Stimulated activated CD8-positive, alpha-beta memory T cell treated with anti-CD3 and anti-CD28 coated beads, Interleukin-4, amount 100 ng/mL, for 1 hour (primary cell): ENCODE data around the gene CLTCL1.

Experiments
- DNase-seq, 2 donors: peaks; one replicate each; pipeline ENCODE4 v3.0.0-alpha.2; 2020; ENCODE audit warnings: low read depth in 2 of 2, low spot score in 1 of 2

Gene CLTCL1

DNA sequence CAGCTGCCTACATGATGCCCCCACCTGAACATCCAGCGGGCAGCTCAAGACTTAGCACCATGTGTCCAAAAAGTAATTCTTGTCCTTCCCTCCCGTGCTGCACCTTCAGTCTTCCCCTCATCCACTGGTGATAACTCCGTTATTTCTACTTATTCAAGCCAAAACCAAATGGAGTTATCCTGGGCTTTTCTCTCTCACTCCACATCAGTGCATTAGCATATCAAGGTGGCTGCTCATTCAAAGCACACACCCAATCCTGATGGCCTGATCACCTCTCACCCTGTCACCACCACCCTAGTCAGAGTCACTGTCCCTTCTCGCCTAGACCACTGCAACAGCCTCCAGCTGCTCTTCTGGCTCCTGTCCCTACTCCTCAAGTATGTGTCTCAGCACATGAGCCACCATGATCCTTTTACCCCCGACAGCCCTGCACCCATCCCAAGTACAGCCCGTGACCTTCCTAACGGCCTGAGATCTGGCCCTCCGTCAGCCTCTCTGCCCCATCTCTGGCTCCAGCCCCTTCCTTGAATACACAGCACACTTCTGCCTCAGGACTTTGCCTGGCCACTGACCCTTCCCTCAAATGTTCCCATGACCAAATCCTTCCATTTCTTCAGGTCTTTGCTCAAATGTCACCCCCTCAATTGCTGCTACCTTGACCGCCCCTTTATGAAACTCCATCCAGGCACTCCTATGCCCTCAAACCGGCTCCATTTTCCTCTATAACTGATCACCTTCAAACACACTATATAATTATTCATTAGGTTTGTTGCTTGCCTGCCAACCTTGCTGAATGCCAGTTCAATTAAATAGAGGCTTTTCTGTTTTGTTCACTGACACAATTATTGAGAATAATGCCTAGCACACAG, 93.3 kb downstream of the CLTCL1 start:
- DNase-seq: no peak

DNA sequence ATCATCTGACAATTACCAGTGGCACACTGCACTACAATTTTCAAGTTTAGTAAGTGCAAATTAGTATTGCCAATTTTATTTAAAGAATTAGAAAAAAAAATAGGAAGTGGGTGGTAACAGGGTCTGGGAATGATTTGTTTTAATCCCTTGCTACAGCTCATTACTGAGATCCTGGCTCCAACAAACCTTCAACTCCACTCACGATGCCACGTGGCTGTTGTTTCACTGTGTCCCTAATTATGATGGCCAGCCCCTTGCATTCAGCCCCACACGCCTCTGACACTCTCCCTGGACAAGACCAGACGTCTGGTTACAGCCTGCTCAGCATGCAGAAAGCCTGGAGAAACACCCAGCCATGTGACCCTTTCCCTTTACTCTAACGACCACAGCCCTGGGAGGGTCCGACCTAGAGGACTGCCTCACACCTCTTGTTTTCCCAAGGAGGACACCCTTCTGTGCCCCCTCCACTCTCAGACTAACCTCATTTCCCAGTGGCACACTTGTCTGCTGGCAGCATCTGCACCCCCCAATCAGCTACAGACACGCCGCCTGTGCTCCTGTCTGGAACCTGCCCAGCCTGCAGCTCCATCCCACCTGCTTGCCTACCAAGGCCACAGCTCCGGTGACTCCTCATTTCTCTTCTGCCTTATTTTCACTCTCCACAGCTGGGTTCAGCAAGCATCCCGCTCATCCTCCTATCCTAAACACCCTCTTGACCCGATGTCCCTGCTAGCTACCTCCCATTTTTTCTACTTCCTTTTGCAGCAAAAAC, 94.5 kb downstream of the CLTCL1 start:
- DNase-seq: no peak

DNA sequence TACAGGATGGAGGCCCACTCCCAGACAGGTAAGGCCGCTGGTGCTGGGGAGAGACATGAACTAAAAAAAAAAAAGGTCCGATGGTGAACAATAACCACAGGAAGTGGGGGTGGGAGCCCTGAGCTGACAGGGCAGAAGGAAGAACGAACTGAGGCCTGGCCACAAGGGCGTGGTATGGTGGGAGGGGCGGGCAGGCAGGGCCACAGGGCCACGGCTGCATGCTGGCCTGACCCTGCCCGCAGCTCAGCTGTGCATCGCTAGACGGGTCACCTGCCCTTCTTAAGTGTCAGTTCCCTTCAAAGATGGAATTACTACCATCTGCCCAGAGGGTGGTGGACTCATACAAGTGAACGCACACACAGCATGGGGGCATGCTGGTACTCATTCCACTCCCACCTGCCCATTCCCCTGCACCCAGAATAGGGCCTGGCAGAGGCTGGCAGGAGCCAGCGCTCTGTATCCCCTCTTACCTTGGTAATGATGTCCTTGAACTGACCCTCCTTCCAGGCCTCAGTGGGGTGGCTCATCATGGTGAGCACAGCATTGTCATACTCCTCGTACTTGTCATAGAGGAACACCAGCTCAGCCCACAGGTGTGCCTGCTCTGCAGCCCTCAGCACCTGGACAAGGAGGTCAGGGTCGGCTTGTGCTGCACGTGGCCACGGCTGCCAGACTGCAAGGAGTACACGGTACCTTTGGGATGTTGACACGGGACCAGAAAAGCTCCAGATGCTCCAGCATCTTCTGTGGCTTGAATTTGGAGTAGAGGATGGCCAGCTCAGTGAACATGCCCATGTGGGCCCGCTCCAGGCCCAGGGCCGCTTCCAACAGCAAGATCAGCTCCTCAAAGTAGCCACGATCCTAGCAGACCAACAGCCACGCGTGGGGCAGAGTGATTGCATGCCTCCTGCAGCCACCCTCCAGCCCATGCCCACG, 95.5 kb downstream of the CLTCL1 start:
- DNase-seq: no peak

DNA sequence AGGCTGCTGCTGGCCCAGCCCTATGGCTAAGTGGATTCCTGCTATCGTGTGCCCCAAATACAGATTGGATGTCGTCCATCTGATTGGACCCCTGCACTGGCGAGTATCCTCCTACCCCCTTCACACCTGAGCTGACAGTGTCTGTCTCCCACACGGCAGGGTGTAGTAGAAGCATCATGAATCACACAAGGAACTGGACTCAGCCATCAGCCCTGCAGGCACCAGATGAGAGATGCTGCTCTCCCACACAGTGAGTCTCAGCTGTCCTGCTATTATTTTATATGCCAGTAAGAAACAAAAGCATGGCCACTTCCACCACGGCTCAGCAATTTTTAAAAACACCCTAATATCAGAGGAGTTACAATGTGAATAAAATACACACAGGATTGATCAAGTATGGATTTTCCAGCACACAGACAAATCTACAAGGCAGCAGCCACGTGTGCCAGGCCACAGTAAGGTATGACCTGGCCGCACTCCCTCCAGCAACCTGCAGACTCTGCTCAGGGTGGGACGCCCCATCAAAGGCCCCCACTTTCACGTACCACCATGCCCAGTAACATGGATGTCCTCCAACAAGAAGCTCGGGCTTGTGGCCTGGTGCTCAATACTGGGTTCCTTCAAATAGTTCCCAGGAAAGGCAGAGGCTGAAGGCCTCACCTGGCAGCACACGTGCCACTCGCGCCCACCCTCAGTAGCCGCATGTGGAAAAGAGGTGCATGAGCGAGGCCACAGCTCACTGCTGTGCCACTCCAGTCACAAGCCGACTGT, 96.6 kb downstream of the CLTCL1 start:
- DNase-seq: no peak

DNA sequence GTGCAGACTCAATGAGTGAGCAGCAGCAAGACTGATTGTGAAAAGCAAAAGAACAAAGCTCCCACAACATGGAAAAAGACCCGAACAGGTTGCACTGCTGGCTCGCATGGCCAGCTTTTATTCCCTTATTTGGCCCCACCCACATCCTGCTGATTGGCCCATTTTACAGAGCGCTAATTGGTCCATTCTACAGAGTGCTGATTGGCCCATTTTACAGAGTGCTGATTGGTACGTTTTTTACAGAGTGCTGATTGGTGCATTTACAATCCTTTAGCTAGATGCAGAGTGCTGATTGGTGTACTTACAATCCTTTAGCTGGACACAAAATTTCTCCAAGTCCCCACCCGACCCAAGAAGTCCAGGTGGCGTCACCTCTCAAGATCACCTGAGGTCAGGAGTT, 97.6 kb downstream of the CLTCL1 start:
- DNase-seq: no peak

DNA sequence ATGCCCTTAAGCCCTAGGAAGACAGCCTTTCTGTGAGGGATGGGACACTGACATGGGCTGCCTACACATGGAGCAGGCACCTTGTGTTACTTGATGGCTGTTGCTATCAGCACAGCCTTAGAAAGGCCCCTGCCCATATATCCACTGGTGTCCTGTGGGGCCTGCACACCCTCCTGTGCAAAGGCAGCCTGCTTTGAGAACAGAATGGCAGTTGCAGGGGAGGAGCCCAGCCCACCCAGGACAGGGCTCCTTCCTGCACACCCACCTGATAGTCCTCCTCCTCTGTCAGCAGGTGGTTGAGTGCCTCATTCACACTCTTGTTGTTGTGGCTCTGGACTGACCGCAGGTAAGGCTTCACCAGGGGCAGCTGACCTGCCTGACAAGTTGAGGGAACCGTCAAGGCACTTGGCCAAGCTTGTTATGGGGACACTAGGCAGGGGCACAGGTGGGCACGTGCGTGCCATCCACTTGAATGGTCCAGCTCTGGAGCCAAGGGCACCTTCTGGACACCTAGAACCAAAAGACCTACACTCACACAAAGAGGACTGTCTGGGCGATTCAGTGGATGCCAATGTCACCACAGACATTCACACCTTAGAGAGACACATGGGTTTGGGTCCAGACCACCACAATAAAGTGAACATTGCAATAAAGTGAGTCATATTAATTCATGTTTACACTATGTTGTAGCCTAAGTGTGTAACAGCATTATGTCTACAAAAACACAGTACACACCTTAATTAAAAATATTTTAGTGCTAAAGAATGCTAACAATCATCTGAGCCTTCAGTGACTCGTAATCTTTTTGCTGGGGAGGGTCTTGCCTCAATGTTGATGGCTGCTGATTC, 103.6 kb downstream of the CLTCL1 start:
- no peak for DNase-seq

DNA sequence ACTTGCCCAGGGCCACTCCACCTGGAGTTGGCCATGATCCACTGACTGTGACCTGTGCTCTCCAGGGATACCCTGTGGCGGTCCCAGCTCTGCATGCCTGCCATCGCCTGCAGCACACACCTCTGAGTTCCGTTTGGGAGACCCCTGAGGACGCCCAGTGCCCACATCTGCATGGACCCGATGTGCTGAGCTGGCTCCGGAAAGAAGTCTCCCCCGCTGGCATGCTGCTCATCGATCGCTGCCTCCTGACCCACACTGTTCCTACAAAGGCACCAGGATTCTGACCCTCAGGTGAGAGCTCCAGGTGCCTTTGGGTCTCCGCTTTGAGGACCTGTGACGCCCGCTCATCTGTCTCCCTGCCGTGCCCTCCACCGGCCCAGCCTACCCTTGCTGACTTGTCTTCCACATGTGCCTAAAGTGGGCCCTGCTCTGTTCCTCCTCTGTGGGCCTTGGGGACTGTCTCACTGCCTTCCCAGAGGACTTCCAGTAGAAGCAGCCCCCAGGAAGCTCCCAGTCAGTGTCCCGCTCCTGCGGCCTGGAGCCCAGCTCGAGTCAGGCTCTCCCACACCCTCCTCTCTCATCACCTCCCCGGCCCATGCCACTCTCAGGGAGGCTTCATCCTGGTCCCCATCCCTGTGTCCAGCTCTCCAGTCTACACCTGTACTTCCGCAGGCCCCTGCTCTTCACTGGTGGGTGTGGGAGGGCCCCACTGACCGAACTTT, 107.1 kb downstream of the CLTCL1 start:
- no peak for DNase-seq

DNA sequence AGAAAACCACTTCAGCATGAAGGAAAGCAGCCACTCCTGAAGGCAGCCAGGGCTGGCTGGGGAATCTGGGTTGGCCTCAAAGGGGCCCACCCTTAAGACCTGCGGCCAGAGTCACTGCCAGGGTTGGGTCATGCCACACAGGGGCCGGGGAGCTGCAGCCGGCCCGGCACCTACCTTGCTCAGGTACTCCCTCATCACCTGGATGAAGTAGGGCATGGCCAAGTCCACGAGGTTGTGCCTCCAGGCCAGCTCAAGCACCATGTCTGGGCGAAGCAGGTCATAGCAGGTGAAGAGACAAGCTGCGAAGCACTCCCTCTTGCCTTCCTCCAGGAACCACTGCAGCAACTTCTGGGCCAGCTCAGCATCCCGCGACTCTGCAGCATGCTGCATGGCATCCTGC, 108.3 kb downstream of the CLTCL1 start:
- DNase-seq: no peak

DNA sequence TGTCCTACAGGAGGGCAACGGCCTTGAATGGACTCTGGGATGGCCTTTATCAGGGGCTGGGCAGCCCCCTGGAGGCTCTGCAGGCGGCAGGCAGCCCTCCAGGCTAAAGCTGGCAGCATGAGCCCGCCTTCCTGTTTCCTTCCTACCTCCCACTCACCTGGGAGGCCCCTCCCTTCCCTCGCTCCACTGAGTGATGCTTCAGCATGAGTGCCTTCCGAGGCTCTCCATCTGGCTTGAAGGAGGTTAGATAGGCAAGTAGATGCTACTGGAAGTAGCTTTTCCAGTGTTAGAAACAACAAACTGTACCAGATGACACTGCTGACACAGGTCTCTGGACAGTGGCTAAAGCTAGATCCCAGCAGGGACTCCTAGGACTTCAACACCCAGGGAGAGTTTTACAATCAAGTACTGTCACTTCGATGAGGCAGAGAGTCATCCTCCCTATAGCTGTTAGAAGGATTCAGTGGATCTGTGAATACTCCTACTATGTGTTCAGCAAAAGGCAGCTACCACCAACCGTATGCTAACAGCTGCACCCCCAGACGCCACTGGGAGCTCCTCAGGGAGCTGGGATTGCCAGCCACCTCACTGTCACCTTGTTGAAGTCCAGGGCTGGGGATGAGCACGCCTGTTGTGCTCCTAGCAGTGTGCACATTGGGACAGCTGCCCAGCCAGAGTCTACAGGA, 108.9 kb downstream of the CLTCL1 start:
- no peak for DNase-seq

DNA sequence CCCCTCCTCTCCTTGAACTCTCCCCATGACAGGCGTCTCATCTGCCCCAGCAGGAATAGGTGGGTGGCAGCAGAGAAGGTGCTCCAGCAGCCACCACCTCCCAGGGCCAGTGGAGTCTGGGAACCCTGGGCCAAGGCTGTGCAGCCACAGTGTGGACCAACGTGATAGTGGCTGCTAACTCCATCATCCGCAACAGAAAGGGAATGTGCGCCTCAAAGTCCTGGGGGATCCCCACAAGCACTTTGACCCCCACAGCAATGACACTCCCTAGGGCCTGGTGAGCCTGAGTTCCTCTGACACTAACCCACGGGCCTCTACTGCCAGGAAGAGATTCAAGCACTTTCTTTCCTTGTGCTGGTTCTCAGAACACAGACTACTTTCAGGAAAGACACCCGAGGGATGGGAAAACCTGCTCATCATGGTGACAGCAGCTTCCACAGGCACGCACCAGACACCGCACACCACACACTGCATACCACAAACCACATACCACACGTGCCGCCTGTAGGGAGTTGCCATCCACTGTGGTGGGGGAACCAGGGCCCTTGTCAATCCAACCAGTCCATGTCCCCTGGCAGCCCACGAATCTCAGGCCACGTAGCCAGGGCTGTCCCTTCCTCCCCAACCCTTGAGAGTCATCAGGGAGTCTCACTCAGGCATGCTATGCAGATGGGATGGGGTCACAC, 109.6 kb downstream of the CLTCL1 start:
- no peak for DNase-seq

DNA sequence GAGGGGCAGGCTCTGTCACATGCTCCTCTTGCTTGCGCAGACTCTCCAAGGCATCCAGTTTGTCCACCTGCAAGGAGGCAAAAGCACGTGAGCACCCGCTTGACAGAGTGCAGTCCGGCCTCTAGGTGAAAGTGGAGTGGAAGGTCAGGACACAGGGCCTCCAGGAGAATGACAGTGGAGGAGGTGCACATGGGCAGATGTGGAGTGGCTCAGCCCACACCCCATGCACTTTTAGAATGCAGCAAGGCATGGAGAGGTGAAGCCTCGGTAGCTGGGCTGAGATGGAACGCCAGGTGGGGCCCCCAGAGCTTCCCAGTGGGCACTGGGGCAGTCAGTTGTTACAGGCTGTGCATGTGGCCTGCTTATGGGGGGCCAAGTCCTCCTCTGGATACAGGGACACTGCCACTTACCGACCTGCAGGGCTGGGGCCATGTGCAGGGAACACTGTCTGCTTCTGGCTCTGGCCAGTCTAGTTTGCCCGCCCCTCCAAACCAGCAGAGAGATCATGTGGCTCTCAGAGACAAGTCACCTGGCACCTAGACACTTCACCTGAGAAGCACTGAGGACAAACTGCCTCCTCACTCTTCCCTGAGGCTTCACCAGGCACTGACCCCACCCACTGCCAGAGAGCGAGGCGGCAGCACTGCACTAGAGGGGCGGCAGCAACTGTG, 110.6 kb downstream of the CLTCL1 start:
- no peak for DNase-seq

DNA sequence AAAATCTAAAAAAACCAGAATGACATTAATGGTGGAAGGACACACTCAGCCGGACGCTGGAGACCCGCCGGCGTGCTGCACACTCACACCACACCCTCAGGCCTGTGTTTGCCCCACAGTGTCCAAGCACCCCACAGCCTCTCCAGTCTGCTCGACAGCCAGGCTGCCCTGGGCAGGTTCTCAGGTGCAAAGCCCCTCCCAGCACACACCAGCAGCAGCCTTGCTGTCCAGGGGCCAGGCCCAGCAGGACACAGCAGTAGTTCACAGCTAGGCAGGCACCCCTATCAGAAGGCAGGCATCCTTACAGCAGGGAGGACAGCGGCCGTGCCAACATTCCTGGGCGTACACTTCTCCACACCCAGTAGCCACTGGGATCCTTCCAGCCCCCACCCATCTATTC, 111.3 kb downstream of the CLTCL1 start:
- DNase-seq: no peak

DNA sequence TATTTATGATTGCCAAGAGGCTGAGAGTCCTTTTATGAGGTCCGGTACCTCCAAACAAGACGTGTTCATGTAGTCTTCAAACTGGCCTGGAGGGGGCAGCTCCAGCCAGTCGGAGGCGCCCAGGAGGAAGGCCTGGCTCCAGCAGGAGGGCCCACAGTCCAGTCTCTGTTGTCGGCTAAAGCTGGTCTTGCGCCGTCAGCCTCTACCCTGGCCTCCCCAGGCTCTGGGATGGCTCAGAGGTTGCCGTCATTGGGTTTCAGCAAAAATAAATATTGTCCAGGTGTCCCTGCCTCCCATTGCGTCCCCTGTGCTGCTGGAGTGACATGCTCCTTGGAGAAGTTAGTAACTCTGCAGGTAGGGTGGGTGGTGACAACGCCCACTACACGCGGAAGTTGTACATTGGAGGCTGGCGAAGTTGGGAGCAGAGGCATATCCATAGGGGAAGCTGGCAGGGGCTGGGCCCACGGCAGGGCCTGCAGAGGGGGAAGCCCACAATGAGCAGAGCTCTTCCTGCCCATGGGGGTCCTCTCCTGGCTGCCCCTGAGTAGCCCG, 111.9 kb downstream of the CLTCL1 start:
- DNase-seq: no peak

DNA sequence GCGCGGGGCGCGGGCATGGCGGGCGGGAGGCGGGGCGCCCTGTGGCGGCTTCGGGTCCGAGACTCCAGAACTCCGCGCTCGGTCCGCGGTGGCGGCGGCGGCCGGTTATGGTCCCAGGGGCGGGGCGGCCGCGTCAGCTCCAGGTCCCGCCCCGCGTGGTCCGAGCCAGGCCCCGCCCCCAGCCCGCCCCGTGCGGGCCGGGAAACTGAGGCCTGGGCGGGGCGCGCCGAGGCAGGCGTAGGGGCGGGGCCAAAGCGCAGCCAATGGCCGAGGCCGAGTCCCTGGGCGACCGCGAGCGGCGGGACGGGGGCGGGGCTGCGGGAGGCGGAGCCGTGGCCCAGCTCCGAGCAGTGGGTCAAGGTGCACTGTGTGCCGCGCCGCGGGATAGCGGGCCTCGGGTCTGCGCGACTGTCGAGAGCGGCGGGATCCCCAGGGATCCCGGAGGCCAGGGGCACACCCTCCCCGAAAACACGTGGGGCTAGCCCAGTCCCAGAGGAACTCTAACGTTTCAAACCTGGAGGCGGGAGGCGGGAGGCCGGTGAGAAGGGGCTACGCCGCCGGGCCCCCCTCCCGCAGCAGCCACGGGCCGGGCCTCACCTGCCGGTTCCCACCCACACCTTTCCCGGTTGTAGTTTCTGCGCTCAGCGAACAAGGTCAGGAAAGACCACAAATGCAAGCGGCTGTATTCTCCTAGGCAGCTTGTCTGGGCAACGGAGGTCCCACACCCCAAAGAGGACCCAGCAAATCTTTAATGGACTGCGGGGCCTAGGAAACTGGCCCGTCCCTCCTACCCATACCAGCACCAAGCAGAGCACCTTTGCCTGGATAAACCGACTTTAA, 112.6 kb downstream of the CLTCL1 start, which contains the start of gene SLC25A1:
Gene SLC25A1 (minus strand): TSS at position 80 of the 840 bp plus-strand sequence. CDS start 63 bp downstream, at position 17.
- peak in 1 of 2 donors; percentile 55 for DNase-seq

DNA sequence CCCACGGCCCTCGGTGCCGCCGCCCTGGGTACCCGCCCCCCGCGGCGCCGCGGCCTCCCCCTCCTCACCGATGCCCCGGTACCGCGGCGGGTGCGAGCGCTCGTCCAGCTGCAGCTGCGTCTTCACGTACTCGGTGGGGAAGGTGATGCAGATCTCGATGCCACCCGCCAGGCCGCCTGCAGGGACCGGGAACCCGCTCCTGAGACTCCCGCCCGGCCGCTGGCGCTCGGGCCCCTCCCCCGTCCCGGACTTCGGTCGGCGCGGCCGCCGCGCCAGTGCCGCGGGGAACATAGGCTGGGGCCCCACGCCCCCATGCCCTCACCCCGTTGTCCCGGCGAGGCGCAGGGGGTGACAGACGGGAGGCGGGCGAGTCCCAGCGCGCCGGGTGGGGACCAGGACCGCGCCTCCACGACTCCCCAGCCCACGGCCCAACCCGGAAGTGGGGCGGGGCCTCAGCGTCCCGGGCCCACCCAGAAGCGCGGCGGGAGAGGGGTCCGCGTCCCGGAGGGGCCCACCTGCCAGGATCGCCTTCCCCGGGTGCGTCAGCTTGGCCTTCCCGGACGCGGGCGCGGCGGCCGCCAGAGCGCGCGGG, 113.4 kb downstream of the CLTCL1 start:
- DNase-seq: no peak
